Measurements from ENCODE around the gene CTNNA2.
A peak's percentile ranks its signal among the peaks of the same experiment; 100 is the strongest.

Gene CTNNA2

GRCh38 chr2:79830501-79830900, 317.6 kb downstream of the CTNNA2 start:
- no peak for ATAC-seq
- TF ChIP-seq ISL1 (CRISPR knock-in tag; IDR thresholded peaks at IDR 0.05) (no peak), ZFP3 (CRISPR knock-in tag; IDR thresholded peaks at IDR 0.05) (no peak)

- TF ChIP-seq ZNF70 (CRISPR knock-in tag; IDR thresholded peaks at IDR 0.05) = no peak
- no peak for TF ChIP-seq RARB (CRISPR knock-in tag; IDR thresholded peaks at IDR 0.05)
- TF ChIP-seq POU6F1 (CRISPR knock-in tag; IDR thresholded peaks at IDR 0.05; ENCODE audit: borderline replicate concordance, low read depth) = no peak
- no peak for TF ChIP-seq CSRNP3 (CRISPR knock-in tag; IDR thresholded peaks at IDR 0.05)
- TF ChIP-seq ISL1 (CRISPR knock-in tag; IDR thresholded peaks at IDR 0.05) = no peak
- TF ChIP-seq ESRRG (CRISPR knock-in tag; IDR thresholded peaks at IDR 0.05) = no peak
- no peak for TF ChIP-seq GLIS3 (CRISPR knock-in tag; IDR thresholded peaks at IDR 0.05)
- TF ChIP-seq TOX (CRISPR knock-in tag; IDR thresholded peaks at IDR 0.05; ENCODE audit: borderline replicate concordance) = no peak
- TF ChIP-seq SNAI2 (CRISPR knock-in tag; IDR thresholded peaks at IDR 0.05) = no peak
- no peak for TF ChIP-seq OSR1 (CRISPR knock-in tag; IDR thresholded peaks at IDR 0.05)
- no peak for TF ChIP-seq CSDC2 (CRISPR knock-in tag; IDR thresholded peaks at IDR 0.05)
- TF ChIP-seq ZNF565 (CRISPR knock-in tag; conservative IDR thresholded peaks at IDR 0.05; ENCODE audit: low read depth) = no peak
- TF ChIP-seq ZC3H10 (CRISPR knock-in tag; IDR thresholded peaks at IDR 0.05) = no peak
- ATAC-seq = no peak
Observed at GRCh38 chr2:79831961-79832360, 319.1 kb downstream of the CTNNA2 start.

- no peak for ATAC-seq
- TF ChIP-seq ISL1 (CRISPR knock-in tag; IDR thresholded peaks at IDR 0.05) (peak; percentile 26), ZNF565 (CRISPR knock-in tag; conservative IDR thresholded peaks at IDR 0.05; ENCODE audit: low read depth) (no peak), CREB5 (CRISPR knock-in tag; IDR thresholded peaks at IDR 0.05; ENCODE audit: low read depth) (no peak), TCF4 (CRISPR knock-in tag; IDR thresholded peaks at IDR 0.05; ENCODE audit: borderline replicate concordance) (0 out of 2 replicates have a peak, but pooled peaks have one; percentile 20)
Observed at GRCh38 chr2:79832511-79833234, 319.8 kb downstream of the CTNNA2 start.

- ATAC-seq = no peak
- TF ChIP-seq ZNF70 (CRISPR knock-in tag; IDR thresholded peaks at IDR 0.05) (no peak), CREB5 (CRISPR knock-in tag; IDR thresholded peaks at IDR 0.05; ENCODE audit: low read depth) (no peak), CSRNP3 (CRISPR knock-in tag; IDR thresholded peaks at IDR 0.05) (no peak), PPARA (CRISPR knock-in tag; IDR thresholded peaks at IDR 0.05; ENCODE audit: borderline replicate concordance) (no peak), CSDC2 (CRISPR knock-in tag; IDR thresholded peaks at IDR 0.05) (no peak), TSHZ2 (CRISPR knock-in tag; IDR thresholded peaks at IDR 0.05) (no peak), GLIS3 (CRISPR knock-in tag; IDR thresholded peaks at IDR 0.05) (no peak), ESRRG (CRISPR knock-in tag; IDR thresholded peaks at IDR 0.05) (no peak), ARNTL (CRISPR knock-in tag; IDR thresholded peaks at IDR 0.05; ENCODE audit: borderline replicate concordance, low read depth) (no peak), ZNF565 (CRISPR knock-in tag; conservative IDR thresholded peaks at IDR 0.05; ENCODE audit: low read depth) (no peak), ZNF8 (CRISPR knock-in tag; IDR thresholded peaks at IDR 0.05) (no peak), BACH2 (CRISPR knock-in tag; IDR thresholded peaks at IDR 0.05; ENCODE audit: borderline replicate concordance) (no peak), ZC3H10 (CRISPR knock-in tag; IDR thresholded peaks at IDR 0.05) (no peak), PATZ1 (CRISPR knock-in tag; IDR thresholded peaks at IDR 0.05; ENCODE audit: borderline replicate concordance) (no peak), RARB (CRISPR knock-in tag; IDR thresholded peaks at IDR 0.05) (no peak), ZFP30 (CRISPR knock-in tag; IDR thresholded peaks at IDR 0.05) (no peak), ISL1 (CRISPR knock-in tag; IDR thresholded peaks at IDR 0.05) (no peak)
Observed at GRCh38 chr2:79833235-79833878, 320.5 kb downstream of the CTNNA2 start.
